K562 (cell line): ENCODE measurements around the gene ZSWIM1.

Experiments
- CHD1 ChIP-seq: fragments of 200-600 bp; sonication (generic); IDR thresholded peaks from one replicate; pipeline ENCODE4 v1.6.1; 2012; ENCODE audit warnings: mild to moderate bottlenecking, moderate library complexity, low read length, inconsistent platforms
- CTCF ChIP-seq, 3 experiments: IDR thresholded peaks in 2 of 3; conservative IDR thresholded peaks in 1 of 3; 2 replicates each; pipeline ENCODE4 v1.5.1; 2011 to 2012; ENCODE audit warnings: low read length in 3 of 3, mild to moderate bottlenecking in 3 of 3, control low read depth in 2 of 3, improper control_type of control experiment in 1 of 3, inconsistent platforms in 1 of 3, low read depth in 1 of 3, mixed read lengths in 1 of 3, moderate library complexity in 1 of 3; ENCODE audit not compliant: insufficient read depth in 2 of 3
- GTF2B ChIP-seq: IDR thresholded peaks from 2 replicates; pipeline ENCODE4 v1.6.1; 2011; ENCODE audit not compliant: insufficient read length; ENCODE audit errors: extremely low read depth
- PHB ChIP-seq: fragments of 250-450 bp; sonication (Bioruptor Pico); IDR thresholded peaks from 2 replicates; pipeline ENCODE4 v1.5.0; 2021
- SRSF7 ChIP-seq: fragments of 200-400 bp; formaldehyde crosslinking; optimal IDR thresholded peaks from 2 replicates; pipeline ENCODE3; 2017; ENCODE audit warnings: mild to moderate bottlenecking, low read depth, low read length
- STAG1 ChIP-seq: sonication (generic); formaldehyde crosslinking; IDR thresholded peaks from 2 replicates; pipeline ENCODE4 v1.5.0; 2020; ENCODE audit warnings: missing genetic modification reagents, borderline replicate concordance
- ZNF398 ChIP-seq: fragments of 250-450 bp; sonication (Bioruptor Pico); IDR thresholded peaks from 2 replicates; pipeline ENCODE4 v1.8.0; 2021; ENCODE audit warnings: moderate library complexity, mild to moderate bottlenecking, inconsistent platforms

GRCh38 chr20:45909336-45909808, 28.3 kb downstream of the ZSWIM1 start:
- TF ChIP-seq GTF2B (no peak), SRSF7 (no peak), CHD1 (peak; percentile 54), CTCF (IDR thresholded peaks at IDR 0.05 in 2 of 3, conservative IDR thresholded peaks at IDR 0.05 in 1 of 3; ENCODE audit: insufficient read depth in 2 of 3, low read depth in 1 of 3, low read length in 3 of 3) (no peak), ZNF398 (CRISPR knock-in tag) (no peak), STAG1 (CRISPR knock-in tag) (no peak), PHB (CRISPR knock-in tag) (no peak)
